ENCODE results near the gene GID8.
A peak's percentile ranks its signal among the peaks of the same experiment; 100 is the strongest.

Gene GID8

DNA sequence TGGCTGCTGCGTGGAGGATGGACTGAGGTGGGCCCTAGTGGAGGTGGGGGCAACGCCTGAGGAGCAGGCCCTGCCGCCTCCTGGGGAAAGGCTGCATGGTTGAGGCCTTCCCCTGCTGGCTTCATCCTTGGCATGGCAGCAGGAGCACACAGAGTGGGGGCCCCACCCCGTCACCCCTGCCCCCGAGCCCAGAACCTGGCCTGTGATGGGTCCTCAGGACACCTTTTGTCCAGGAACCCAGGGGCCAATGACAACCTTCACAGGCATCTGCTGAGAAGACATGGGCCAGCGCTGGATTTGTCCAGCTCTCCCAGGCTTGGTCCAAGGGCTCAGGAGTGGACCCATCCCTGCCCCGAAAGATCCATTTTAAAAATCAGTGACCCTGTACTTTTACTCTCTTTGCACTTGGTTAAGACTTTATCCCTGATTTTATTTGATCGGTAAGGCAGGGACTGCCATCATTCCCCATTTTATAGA is 14.0 kb downstream of the GID8 start:
- H3K27me3 Mint-ChIP-seq = no peaks in the 10 kb centered on the region
- H3K27ac Mint-ChIP-seq = peak overlapping the region; percentile 71
- H3K36me3 Mint-ChIP-seq (ENCODE audit: low read depth) = peaks cover 35% of the 10 kb centered on the region
- no peaks in the 10 kb centered on the region for H3K9me3 Mint-ChIP-seq
- peaks cover 17% of the 10 kb centered on the region for H3K4me1 Mint-ChIP-seq
- ATAC-seq = no peak
- H3K4me3 Mint-ChIP-seq = peak overlapping the region; percentile 81
- no peak for DNase-seq

DNA sequence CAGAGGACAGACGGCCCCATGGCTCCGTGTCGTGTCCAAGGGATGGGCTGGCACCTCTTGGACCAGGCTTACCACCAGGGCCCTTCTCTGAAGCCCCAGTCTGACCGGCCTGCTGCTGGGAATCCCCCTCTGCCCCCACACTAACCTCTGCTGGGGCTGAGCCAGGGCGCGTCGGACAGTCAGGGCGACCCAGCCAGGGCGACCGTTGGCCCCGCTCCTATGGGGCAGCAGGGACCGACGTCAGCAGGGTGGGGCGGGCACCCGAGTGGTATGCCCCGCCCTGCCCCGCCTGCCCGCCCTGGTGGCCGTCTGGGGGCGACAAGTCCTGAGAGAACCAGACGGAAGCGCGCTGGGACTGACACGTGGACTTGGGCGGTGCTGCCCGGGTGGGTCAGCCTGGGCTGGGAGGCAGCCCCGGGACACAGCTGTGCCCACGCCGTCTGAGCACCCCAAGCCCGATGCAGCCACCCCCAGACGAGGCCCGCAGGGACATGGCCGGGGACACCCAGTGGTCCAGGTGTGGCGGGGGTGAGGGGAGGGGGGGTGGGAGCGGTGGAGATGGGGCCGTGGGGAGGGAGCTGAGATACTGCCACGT is 14.5 kb downstream of the GID8 start, which contains the start of gene SLC17A9:
Gene SLC17A9 (plus strand): TSS at position 337 of the 595 bp plus-strand sequence. CDS start 122 bp downstream, at position 459.
- Mint-ChIP-seq H3K27ac (peak within 1 kb of the TSS; percentile 84), H3K4me3 (peak within 1 kb of the TSS; percentile 81), H3K36me3 (ENCODE audit: low read depth) (peaks cover 31% of the 10 kb centered on the region), H3K9me3 (no peaks in the 10 kb centered on the region), H3K4me1 (peaks cover 17% of the 10 kb centered on the region), H3K27me3 (no peaks in the 10 kb centered on the region)
- DNase-seq (peak; percentile 84), ATAC-seq (peak; percentile 73)

DNA sequence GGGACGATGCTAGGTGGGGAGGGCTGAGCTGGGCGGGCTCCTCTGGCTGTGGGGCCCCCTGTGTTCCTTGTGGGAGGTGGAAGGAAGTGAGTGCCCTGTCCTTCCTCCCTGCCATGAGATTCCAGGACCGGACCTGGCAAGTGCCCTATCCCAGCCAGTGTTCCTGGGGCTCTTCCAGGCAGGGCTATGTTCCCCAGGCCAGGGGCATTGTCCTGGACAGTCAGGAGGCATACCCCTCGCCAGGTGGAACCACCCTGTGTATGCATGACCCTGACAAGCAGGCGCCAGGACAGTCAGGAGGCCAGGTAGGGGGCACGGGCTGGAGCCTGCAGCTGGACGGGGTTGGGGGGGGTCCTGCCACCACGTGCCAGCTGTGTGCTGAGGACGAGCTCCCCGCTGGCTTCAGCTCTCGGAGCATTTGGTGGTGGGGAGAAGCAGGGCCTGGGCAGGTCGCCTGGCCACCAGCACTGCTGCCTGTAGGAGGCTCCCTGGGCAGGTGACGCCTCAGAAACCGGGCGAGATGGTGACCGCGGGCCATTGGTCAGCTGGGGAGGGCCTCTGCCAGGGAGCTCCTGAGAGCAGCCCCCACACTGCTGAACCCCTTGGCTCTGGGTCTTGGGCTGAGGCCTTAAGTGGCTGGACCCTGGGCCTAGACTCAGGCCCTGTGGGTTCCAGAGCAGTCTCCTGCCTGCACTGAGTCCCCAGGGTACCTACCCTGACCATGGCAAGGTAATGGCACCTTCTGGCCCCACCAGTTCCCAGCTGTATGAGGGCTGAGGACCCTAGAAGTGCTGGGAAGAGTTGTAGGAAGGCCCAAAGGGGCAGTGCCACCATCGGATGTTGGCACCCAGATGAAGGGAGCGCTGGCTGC is 15.3 kb downstream of the GID8 start:
- H3K36me3 Mint-ChIP-seq (ENCODE audit: low read depth) = peaks cover 29% of the 10 kb centered on the region
- no peaks in the 10 kb centered on the region for H3K27me3 Mint-ChIP-seq
- peaks cover 19% of the 10 kb centered on the region for H3K4me1 Mint-ChIP-seq
- peak overlapping the region; percentile 84 for H3K27ac Mint-ChIP-seq
- ATAC-seq (peak; percentile 11), DNase-seq (peak; percentile 28)
- H3K4me3 Mint-ChIP-seq = peak overlapping the region; percentile 81
- H3K9me3 Mint-ChIP-seq = no peaks in the 10 kb centered on the region

DNA sequence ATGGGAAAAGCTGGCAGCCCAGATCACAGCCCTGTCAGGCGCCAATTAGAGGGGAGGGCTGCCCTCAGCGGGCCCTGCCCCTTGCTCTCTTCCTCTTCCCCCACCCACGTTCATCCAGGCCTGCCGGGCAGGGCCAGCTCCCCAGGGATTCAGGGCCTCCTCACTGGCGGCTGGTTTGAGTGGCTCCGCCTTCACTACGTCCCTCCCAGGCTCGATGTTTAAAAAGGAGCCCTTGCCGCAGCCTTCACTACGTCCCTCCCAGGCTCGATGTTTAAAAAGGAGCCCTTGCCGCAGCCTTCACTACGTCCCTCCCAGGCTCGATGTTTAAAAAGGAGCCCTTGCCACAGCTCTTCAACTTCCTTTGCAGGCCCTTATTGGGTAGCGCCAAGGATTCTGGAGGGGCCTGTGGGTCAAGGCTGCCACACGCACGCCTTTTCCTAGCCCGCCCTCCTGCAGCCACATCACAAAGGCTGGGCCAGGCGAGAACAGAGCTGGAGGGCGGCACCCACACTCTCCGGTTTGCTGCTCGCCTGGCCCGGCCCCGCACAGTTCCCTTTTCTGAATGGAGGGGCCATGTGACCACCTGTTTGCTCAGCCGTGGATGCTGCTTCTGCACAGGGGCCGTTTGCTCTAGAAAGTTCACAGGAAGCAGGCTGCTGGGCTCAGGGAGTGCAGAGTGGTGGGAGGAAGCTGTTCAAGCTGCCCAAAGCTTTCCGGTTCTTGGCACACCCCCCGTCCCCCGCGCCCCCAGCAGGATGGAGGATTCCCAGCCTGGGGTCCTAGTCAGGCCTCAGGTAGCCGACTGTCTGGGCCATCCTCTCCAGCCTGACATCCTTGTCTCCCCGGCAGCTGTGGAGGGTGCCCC is 16.1 kb downstream of the GID8 start:
- Mint-ChIP-seq H3K4me1 (peaks cover 22% of the 10 kb centered on the region), H3K4me3 (peak overlapping the region; percentile 81), H3K27ac (peak overlapping the region; percentile 84), H3K27me3 (no peaks in the 10 kb centered on the region), H3K9me3 (no peaks in the 10 kb centered on the region), H3K36me3 (ENCODE audit: low read depth) (peaks cover 20% of the 10 kb centered on the region)
- DNase-seq (peak; percentile 78), ATAC-seq (peak; percentile 84)

DNA sequence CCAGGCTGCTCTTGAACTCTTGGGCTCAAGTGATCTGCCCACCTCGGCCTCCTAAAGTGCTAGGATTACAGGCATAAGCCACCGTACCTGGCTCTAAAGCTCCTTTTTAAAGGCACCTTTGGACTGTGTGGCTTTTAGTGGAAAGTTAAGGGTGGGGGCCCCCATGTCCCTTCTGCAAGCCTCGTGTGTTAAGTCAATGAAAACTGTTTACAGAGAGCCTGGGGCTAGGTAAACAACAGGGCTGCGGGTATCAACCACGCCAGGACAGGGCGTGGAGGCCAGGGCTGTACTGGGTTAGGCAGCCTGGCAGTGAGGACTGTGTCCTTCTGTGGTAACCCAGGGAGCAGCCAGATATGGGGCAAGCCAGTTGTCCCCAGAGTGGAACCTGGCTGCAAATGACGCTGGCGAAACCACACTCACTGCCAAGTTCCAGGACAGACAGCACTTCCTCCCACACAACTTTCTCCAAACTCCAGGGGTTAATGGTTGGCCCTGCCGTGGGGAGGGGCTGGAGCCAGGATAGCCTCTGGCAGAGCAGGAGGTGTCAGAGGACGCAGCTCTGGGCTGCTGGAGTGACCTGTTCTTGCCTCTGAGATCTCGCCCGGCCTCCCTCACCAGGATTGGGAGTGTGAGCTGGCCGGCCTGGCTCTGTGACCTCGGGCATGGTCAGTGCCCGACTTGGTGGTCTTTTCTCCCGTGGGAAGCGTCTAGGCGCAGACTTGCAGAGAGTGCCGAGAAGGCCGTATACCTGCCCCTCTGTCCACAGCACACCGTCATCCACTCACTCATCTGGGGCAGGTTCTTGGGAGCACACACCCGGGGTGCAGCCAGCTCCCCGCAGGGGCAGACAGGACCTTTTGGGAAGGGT is 17.8 kb downstream of the GID8 start:
- Mint-ChIP-seq H3K9me3 (no peaks in the 10 kb centered on the region), H3K4me1 (peaks cover 28% of the 10 kb centered on the region), H3K27ac (no peak overlapping the region), H3K27me3 (no peaks in the 10 kb centered on the region), H3K36me3 (ENCODE audit: low read depth) (peaks cover 8% of the 10 kb centered on the region), H3K4me3 (no peak overlapping the region)
- no peak for ATAC-seq
- no peak for DNase-seq

DNA sequence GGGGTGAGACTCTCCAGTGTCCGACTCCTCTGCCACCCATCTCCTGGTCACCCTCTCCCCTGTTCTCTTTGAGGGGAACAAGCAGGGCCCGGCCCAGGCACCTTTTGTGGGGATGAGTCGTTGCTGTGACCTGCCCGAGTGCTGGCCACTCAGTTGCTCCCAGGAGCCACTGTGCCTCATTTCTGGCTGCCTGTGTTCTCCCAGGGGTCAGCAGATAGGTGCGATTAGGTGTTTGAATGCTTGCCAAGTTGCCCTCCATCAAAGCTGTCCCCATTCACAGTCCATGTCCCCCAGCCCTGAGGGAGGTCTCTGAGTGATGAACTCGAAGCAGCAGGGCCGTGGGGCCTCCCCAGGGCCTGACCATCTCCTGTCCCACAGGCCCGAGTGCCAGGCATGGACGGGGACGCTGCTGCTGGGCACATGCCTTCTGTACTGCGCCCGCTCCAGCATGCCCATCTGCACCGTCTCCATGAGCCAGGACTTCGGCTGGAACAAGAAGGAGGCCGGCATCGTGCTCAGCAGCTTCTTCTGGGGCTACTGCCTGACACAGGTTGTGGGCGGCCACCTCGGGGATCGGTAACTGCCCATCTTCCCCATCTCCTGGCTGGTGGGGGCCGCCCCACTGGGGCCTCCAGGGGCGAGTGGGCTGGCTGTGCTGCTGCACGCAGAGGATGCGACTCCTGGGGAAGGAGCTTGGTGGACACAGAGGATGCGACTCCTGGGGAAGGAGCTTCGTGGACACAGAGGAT is 18.6 kb downstream of the GID8 start:
- H3K4me3 Mint-ChIP-seq = no peak overlapping the region
- DNase-seq (no peak), ATAC-seq (no peak)
- no peak overlapping the region for H3K27ac Mint-ChIP-seq
- H3K36me3 Mint-ChIP-seq (ENCODE audit: low read depth) = peaks cover 6% of the 10 kb centered on the region
- no peaks in the 10 kb centered on the region for H3K27me3 Mint-ChIP-seq
- H3K9me3 Mint-ChIP-seq = no peaks in the 10 kb centered on the region
- H3K4me1 Mint-ChIP-seq = peaks cover 28% of the 10 kb centered on the region

DNA sequence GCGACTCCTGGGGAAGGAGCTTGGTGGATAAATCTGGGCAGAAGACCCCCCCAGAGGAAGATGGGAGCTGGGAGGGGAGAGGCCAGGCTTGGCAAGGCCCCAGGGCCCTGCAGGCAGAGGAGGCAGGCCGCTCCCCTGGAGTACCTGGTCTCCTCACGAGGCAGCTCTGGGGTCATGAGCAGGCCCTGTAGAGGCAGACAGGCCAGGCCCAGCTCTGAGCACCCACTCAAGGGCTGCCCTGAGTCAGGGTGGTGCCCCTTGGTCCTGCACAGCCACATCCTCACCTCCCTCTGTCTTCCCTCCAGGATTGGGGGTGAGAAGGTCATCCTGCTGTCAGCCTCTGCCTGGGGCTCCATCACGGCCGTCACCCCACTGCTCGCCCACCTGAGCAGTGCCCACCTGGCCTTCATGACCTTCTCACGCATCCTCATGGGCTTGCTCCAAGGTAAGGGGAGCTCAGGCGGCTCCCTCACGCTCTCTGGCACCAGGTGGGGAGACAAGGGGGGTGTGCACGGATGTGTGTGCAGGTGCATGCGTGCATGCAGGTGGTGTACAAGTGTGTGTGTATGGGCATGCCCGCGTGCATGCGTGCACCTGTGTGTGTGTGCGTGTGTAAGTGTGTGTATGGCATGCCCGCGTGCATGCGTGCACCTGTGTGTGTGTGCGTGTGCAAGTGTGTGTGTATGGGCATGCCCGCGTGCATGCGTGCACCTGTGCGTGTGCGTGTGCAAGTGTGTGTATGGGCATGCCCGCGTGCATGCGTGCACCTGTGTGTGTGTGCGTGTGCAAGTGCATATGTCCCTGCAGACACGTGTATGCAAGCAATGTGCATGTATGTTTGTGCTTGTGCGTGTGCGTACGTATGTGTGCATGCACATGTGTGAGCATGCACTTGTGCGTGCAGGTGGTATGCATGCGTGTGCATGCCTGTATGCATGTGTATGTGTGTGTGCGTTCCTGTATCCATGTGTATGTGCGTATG is 19.5 kb downstream of the GID8 start:
- peaks cover 6% of the 10 kb centered on the region for H3K36me3 Mint-ChIP-seq (ENCODE audit: low read depth)
- H3K27ac Mint-ChIP-seq = no peak overlapping the region
- no peak overlapping the region for H3K4me3 Mint-ChIP-seq
- H3K9me3 Mint-ChIP-seq = no peaks in the 10 kb centered on the region
- DNase-seq (no peak), ATAC-seq (no peak)
- peaks cover 24% of the 10 kb centered on the region for H3K4me1 Mint-ChIP-seq
- H3K27me3 Mint-ChIP-seq = no peaks in the 10 kb centered on the region

- DNase-seq (no peak), ATAC-seq (no peak)
- H3K4me3 Mint-ChIP-seq = no peak overlapping the region
- H3K27ac Mint-ChIP-seq = no peak overlapping the region
- H3K36me3 Mint-ChIP-seq (ENCODE audit: low read depth) = peaks cover 6% of the 10 kb centered on the region
- no peaks in the 10 kb centered on the region for H3K9me3 Mint-ChIP-seq
- peaks cover 22% of the 10 kb centered on the region for H3K4me1 Mint-ChIP-seq
- H3K27me3 Mint-ChIP-seq = no peaks in the 10 kb centered on the region
Measured at GRCh38 chr20:62958388-62959100, 20.6 kb downstream of the GID8 start.

GRCh38 chr20:62959101-62959971 is 21.4 kb downstream of the GID8 start:
- Mint-ChIP-seq H3K27ac (no peak overlapping the region), H3K27me3 (no peaks in the 10 kb centered on the region), H3K9me3 (no peaks in the 10 kb centered on the region), H3K4me1 (peaks cover 17% of the 10 kb centered on the region), H3K4me3 (no peak overlapping the region), H3K36me3 (ENCODE audit: low read depth) (peaks cover 6% of the 10 kb centered on the region)
- ATAC-seq (peak; percentile 34), DNase-seq (no peak)

DNA sequence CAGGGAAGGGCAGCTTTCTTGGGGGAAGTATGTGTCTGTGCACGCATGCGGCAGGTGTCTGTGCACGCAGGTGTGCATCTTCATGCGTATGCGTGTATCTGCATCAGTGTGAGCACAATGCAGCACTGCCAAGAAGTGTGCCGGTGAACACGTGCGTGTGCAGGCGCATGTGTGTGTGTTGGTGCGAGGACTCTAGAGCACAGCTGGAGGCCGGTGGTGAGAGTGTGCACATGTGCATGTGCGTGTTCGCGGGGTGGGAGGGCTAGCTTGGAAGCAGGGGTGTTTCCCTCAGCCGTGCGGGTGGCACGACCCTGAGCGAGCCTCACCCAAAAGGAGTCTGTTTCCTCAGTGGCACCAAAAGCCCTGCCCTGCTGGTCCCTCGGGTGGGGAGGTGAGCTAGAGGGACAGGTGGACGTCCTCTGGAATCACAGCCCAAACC is 22.1 kb downstream of the GID8 start:
- ATAC-seq (no peak), DNase-seq (no peak)
- Mint-ChIP-seq H3K9me3 (no peaks in the 10 kb centered on the region), H3K27ac (no peak overlapping the region), H3K4me1 (peaks cover 11% of the 10 kb centered on the region), H3K36me3 (ENCODE audit: low read depth) (peaks cover 6% of the 10 kb centered on the region), H3K27me3 (no peaks in the 10 kb centered on the region), H3K4me3 (no peak overlapping the region)

Data from activated naive CD8-positive, alpha-beta T cell treated with anti-CD3 and anti-CD28 coated beads, Interleukin-2, amount 50 U/mL, for 24 hours (primary cell).